PFSK-1 (cell line): Measurements from ENCODE around the gene FZR1.

ENCODE experiments used
- FOXP2 ChIP-seq: optimal IDR thresholded peaks from 2 replicates; pipeline ENCODE3; 2011; ENCODE audit warnings: borderline replicate concordance, control low read depth, inconsistent platforms; ENCODE audit not compliant: insufficient read depth; ENCODE audit errors: extremely low read length, extremely low read depth
- POLR2AphosphoS5 ChIP-seq: IDR thresholded peaks from 2 replicates; pipeline ENCODE4 v1.6.1; 2012; ENCODE audit warnings: low read depth, mild to moderate bottlenecking, control low read depth, low read length, moderate library complexity
- SIN3A ChIP-seq: IDR thresholded peaks from 2 replicates; pipeline ENCODE4 v1.6.1; 2012; ENCODE audit warnings: mild to moderate bottlenecking, low read length, moderate library complexity, borderline replicate concordance; ENCODE audit not compliant: insufficient read depth
- TAF1 ChIP-seq: IDR thresholded peaks from 2 replicates; pipeline ENCODE4 v1.6.1; 2012; ENCODE audit warnings: low read length, control low read depth, borderline replicate concordance; ENCODE audit not compliant: insufficient read depth
- TF ChIP-seq, protein P1 (sequence below), 2 experiments: IDR thresholded peaks; 2 replicates each; pipeline versions ENCODE4 v1.6.1 to v1.8.0; 2011 to 2012; ENCODE audit warnings: low read depth in 2 of 2, low read length in 2 of 2, control low read depth in 1 of 2, inconsistent platforms in 1 of 2, mild to moderate bottlenecking in 1 of 2, moderate library complexity in 1 of 2; ENCODE audit not compliant: insufficient read depth in 1 of 2

DNA sequence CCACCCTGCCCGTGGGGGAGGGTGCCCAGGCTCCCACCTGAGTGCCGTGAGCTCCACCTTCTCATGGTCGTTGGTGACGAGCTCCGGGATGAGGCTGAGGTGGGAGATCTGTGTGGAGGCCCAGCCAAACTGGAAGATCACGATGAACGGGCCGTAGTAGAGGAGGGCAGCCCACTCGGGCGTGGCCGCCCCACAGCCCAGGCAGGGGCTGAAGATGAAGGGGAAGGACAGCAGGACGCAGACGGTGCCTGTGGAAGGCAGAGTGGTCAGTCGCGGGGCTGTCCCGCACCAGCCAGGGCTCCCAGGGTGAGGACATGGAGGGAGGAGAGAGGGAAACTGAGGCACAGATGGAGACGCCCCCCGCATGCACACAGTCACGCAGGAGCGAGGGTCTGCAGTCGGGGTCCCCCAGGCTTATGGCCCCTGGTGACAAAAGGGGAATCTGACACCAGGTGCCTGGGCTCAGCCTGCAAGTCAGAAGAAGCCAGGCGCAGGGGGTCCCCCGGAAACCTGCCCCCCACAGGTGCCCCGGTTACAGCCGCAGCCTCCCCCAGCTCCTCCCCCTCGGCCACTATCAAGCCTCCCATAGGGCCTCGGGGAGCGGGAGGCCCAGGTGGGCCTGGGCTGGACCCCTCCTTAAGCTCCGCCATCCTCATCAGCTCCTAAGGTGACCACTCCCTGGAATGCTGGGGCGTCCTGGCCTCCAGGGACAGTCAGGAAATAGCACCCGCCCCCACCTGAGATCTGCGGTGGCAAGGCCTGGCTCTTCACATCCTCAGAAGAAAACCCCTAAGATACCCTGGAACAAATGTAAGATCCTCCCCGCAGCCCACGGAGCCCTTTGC lies 45.1 kb downstream of the FZR1 start:
- no peak for TF ChIP-seq POLR2AphosphoS5
- TF ChIP-seq, protein P1, sequence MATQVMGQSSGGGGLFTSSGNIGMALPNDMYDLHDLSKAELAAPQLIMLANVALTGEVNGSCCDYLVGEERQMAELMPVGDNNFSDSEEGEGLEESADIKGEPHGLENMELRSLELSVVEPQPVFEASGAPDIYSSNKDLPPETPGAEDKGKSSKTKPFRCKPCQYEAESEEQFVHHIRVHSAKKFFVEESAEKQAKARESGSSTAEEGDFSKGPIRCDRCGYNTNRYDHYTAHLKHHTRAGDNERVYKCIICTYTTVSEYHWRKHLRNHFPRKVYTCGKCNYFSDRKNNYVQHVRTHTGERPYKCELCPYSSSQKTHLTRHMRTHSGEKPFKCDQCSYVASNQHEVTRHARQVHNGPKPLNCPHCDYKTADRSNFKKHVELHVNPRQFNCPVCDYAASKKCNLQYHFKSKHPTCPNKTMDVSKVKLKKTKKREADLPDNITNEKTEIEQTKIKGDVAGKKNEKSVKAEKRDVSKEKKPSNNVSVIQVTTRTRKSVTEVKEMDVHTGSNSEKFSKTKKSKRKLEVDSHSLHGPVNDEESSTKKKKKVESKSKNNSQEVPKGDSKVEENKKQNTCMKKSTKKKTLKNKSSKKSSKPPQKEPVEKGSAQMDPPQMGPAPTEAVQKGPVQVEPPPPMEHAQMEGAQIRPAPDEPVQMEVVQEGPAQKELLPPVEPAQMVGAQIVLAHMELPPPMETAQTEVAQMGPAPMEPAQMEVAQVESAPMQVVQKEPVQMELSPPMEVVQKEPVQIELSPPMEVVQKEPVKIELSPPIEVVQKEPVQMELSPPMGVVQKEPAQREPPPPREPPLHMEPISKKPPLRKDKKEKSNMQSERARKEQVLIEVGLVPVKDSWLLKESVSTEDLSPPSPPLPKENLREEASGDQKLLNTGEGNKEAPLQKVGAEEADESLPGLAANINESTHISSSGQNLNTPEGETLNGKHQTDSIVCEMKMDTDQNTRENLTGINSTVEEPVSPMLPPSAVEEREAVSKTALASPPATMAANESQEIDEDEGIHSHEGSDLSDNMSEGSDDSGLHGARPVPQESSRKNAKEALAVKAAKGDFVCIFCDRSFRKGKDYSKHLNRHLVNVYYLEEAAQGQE (IDR thresholded peaks at IDR 0.05; ENCODE audit: insufficient read depth in 1 of 2, low read depth in 2 of 2, low read length in 2 of 2), result no peak
- no peak for TF ChIP-seq SIN3A
- TF ChIP-seq TAF1, result no peak
- no peak for TF ChIP-seq FOXP2
